ENCODE measurements around the gene ADCY3. TPM values are rescaled to one million over a fixed set of nuclear protein-coding genes. Genes with fewer than 3 reads are reported as not detected.

Gene ADCY3
- total and polyA plus RNA-seq, 9 of the 15 experiments (the other 6 are each of a cell fraction or from before 2014, with no cell fraction given): 1.5 to 54.8 (median 26.3) TPM

DNA sequence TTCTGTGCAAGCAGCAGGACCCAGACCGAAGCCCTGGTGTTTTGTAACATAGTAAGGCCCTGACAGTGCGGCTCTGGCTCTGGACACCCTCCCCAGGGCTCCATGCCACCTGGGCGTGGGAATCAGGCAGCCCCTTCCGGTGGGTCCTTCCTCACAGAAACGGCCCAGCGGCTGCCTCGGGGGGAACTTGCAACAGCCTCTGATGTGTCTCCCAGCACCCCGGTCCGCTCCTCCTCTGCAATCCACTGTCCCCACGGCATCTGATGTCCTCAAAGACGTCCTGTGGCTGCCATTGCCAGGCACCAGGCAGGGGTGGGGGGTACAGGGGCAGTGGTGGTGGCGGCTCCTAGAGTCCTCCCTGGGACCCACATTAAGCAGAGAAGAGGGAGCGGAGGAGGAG is 68.0 kb downstream of the ADCY3 start (continued):
- TF ChIP-seq POLR2AphosphoS5 (IDR thresholded peaks at IDR 0.05; ENCODE audit: control insufficient read depth, insufficient read depth, low read depth, low read length) (no peak), ZNF76 (CRISPR knock-in tag; IDR thresholded peaks at IDR 0.05; ENCODE audit: borderline replicate concordance) (no peak), TCF7L2 (IDR thresholded peaks at IDR 0.05; ENCODE audit: low read depth, low read length) (no peak), ZNF57 (CRISPR knock-in tag; IDR thresholded peaks at IDR 0.05) (no peak), SMAD1 (IDR thresholded peaks at IDR 0.05; ENCODE audit: low read depth, low read length, partially characterized antibody) (no peak)

DNA sequence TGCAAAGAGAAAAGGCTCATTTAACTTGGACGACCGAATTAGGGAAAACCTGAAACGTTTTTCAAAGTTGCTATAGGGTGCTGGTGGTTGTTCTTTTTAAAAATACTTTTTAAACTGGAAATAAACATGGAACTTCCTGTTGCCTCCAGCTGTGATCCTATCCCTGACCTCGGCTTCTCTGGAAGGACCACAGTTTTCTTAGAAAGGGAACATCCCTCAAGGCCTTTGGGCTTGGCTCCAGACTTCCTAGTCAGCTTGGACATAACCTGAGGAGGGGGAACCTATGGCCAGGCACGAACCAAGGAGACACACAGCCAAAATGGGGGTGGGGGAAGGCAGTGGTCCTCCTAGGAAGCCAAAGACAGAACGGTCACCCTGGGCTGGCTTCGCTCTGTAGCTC is 69.1 kb downstream of the ADCY3 start:
- WGBS (ENCODE audit: insufficient coverage, low coverage, missing lambda C conversion rate): 66% methylated on average over 7 of the region's 7 CpGs
- no peaks in the 10 kb centered on the region for H3K79me2 ChIP-seq (ENCODE audit: control insufficient read depth, insufficient read depth, low read length)
- ChIA-PET POLR2A (no interaction called here), CTCF (ENCODE audit: low intra/inter-chr PET ratio) (no interaction called here)
- no peak overlapping the region for H3K4me3 ChIP-seq
- DNase-seq (ENCODE audit: extremely low read depth in 1 of 4, low spot score in 3 of 4) (no peak), FAIRE-seq (no peak), ATAC-seq (no peak)
- H3K4me1 ChIP-seq (replicated peaks in 1 of 2; ENCODE audit: control insufficient read depth in 2 of 2, insufficient read depth in 2 of 2, low read length in 2 of 2): peaks cover 7% of the 10 kb centered on the region in 2 experiments; a peak in 3 of 5 replicates
- H3K9me1 ChIP-seq (ENCODE audit: control insufficient read depth, insufficient read depth, low read length): no peaks in the 10 kb centered on the region
- no peak overlapping the region for H3K9ac ChIP-seq (ENCODE audit: insufficient read depth in 1 of 2, low read depth in 2 of 2, low read length in 2 of 2)
- no peaks in the 10 kb centered on the region for H3K27me3 ChIP-seq (ENCODE audit: control insufficient read depth in 2 of 2, insufficient read depth in 2 of 2, low read length in 2 of 2)
- no peak overlapping the region for H2AFZ ChIP-seq (ENCODE audit: low read depth, low read length)
- intact Hi-C loops (cut with micrococcal nuclease): loop anchor here (10.0 kb wide), 1 partner anchor 124 kb away; the partner anchor contains the start of gene DNAJC27
- H4K20me1 ChIP-seq (replicated peaks; ENCODE audit: control insufficient read depth, insufficient read depth, low read length): no peaks in the 10 kb centered on the region; the same call in 1 of the 2 replicates
- no TSS peak for BruUV-seq (replicated peaks)
- no peaks in the 10 kb centered on the region for H3K9me3 ChIP-seq (replicated peaks; ENCODE audit: control insufficient read depth, insufficient read depth, low read depth, low read length)
- in situ Hi-C loops (cut with MboI): no loop called here
- peaks cover 14% of the 10 kb centered on the region; the same call in 1 of the 3 replicates for H3K36me3 ChIP-seq (ENCODE audit: control insufficient read depth, insufficient read depth, low read length)
- H3K27ac ChIP-seq (ENCODE audit: extremely low read depth, low read depth, low read length): no peak overlapping the region
- no peak overlapping the region for H3K4me2 ChIP-seq (ENCODE audit: insufficient read depth, low read length)
- TF ChIP-seq POLR2AphosphoS5 (IDR thresholded peaks at IDR 0.05; ENCODE audit: control insufficient read depth, insufficient read depth, low read depth, low read length) (no peak), KAT2B (IDR thresholded peaks at IDR 0.05; ENCODE audit: low read depth, low read length) (no peak), NCOA6 (IDR thresholded peaks at IDR 0.05) (no peak), SMAD3 (CRISPR knock-in tag; conservative IDR thresholded peaks at IDR 0.05) (no peak), ELF2 (CRISPR knock-in tag; IDR thresholded peaks at IDR 0.05) (no peak), RBBP5 (IDR thresholded peaks at IDR 0.05; ENCODE audit: borderline replicate concordance, insufficient read depth, low read length, poor library complexity, severe bottlenecking) (no peak), TEAD2 (tag; IDR thresholded peaks at IDR 0.05) (no peak), DACH1 (IDR thresholded peaks at IDR 0.05; ENCODE audit: partially characterized antibody) (no peak)
- TF ChIP-seq, protein P1, sequence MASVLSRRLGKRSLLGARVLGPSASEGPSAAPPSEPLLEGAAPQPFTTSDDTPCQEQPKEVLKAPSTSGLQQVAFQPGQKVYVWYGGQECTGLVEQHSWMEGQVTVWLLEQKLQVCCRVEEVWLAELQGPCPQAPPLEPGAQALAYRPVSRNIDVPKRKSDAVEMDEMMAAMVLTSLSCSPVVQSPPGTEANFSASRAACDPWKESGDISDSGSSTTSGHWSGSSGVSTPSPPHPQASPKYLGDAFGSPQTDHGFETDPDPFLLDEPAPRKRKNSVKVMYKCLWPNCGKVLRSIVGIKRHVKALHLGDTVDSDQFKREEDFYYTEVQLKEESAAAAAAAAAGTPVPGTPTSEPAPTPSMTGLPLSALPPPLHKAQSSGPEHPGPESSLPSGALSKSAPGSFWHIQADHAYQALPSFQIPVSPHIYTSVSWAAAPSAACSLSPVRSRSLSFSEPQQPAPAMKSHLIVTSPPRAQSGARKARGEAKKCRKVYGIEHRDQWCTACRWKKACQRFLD (CRISPR knock-in tag; IDR thresholded peaks at IDR 0.05): no peak
- TF ChIP-seq, protein P2, sequence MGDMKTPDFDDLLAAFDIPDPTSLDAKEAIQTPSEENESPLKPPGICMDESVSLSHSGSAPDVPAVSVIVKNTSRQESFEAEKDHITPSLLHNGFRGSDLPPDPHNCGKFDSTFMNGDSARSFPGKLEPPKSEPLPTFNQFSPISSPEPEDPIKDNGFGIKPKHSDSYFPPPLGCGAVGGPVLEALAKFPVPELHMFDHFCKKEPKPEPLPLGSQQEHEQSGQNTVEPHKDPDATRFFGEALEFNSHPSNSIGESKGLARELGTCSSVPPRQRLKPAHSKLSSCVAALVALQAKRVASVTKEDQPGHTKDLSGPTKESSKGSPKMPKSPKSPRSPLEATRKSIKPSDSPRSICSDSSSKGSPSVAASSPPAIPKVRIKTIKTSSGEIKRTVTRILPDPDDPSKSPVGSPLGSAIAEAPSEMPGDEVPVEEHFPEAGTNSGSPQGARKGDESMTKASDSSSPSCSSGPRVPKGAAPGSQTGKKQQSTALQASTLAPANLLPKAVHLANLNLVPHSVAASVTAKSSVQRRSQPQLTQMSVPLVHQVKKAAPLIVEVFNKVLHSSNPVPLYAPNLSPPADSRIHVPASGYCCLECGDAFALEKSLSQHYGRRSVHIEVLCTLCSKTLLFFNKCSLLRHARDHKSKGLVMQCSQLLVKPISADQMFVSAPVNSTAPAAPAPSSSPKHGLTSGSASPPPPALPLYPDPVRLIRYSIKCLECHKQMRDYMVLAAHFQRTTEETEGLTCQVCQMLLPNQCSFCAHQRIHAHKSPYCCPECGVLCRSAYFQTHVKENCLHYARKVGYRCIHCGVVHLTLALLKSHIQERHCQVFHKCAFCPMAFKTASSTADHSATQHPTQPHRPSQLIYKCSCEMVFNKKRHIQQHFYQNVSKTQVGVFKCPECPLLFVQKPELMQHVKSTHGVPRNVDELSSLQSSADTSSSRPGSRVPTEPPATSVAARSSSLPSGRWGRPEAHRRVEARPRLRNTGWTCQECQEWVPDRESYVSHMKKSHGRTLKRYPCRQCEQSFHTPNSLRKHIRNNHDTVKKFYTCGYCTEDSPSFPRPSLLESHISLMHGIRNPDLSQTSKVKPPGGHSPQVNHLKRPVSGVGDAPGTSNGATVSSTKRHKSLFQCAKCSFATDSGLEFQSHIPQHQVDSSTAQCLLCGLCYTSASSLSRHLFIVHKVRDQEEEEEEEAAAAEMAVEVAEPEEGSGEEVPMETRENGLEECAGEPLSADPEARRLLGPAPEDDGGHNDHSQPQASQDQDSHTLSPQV (IDR thresholded peaks at IDR 0.05): no peak
- TF ChIP-seq, protein P3, sequence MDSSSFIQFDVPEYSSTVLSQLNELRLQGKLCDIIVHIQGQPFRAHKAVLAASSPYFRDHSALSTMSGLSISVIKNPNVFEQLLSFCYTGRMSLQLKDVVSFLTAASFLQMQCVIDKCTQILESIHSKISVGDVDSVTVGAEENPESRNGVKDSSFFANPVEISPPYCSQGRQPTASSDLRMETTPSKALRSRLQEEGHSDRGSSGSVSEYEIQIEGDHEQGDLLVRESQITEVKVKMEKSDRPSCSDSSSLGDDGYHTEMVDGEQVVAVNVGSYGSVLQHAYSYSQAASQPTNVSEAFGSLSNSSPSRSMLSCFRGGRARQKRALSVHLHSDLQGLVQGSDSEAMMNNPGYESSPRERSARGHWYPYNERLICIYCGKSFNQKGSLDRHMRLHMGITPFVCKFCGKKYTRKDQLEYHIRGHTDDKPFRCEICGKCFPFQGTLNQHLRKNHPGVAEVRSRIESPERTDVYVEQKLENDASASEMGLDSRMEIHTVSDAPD (CRISPR knock-in tag; IDR thresholded peaks at IDR 0.05): no peak
